Measurements from ENCODE around the gene C5orf34.

GRCh38 chr5:43485406-43485805 lies 29.5 kb downstream of the C5orf34 start:
- TF ChIP-seq POLR2A (IDR thresholded peaks at IDR 0.05) (no peak), CTCF (IDR thresholded peaks at IDR 0.05) (no peak)
